ENCODE results near the gene UBE2J2.

GRCh38 chr1:1237874-1238701 lies 35.6 kb downstream of the UBE2J2 start:
- TF ChIP-seq FOXP2 (optimal IDR thresholded peaks at IDR 0.05; ENCODE audit: control extremely low read depth, extremely low read length, insufficient read depth) (no peak), EZH2 (IDR thresholded peaks at IDR 0.05) (no peak), POLR2AphosphoS5 (IDR thresholded peaks at IDR 0.05; ENCODE audit: borderline replicate concordance, low read depth, low read length) (no peak)
